ENCODE measurements around the gene BICD2.
"Not testable (repeated sequence)": the region's sequence is repeated elsewhere in the genome, so short reads cannot be mapped to it uniquely, and the experiment has no call there.

BICD2 gene

GRCh38 chr9:92770360-92770995, 5.8 kb upstream of the BICD2 start:
- peak; percentile 8 to 20 for ATAC-seq

- no peak for ATAC-seq
Measured at GRCh38 chr9:92769990-92770359, 5.3 kb upstream of the BICD2 start.

- ATAC-seq: no peak
Measured at GRCh38 chr9:92769286-92769685, 4.7 kb upstream of the BICD2 start.

- not testable (repeated sequence) for ATAC-seq
Measured at GRCh38 chr9:92768816-92769215, 4.2 kb upstream of the BICD2 start.

- no peak for ATAC-seq
Measured at GRCh38 chr9:92767066-92768054, 2.7 kb upstream of the BICD2 start.

- peak; percentile 94 to 95 for ATAC-seq
Measured at GRCh38 chr9:92764988-92765936, 629 bp upstream of the BICD2 start.

- no peak for ATAC-seq
Measured at GRCh38 chr9:92763721-92764380, 782 bp downstream of the BICD2 start.

GRCh38 chr9:92762781-92763708, 1.6 kb downstream of the BICD2 start:
- no peak for ATAC-seq

- no peak for ATAC-seq
Measured at GRCh38 chr9:92762196-92762595, 2.4 kb downstream of the BICD2 start.

GRCh38 chr9:92761686-92762085, 2.9 kb downstream of the BICD2 start:
- ATAC-seq: no peak

GRCh38 chr9:92760494-92760893, 4.1 kb downstream of the BICD2 start:
- ATAC-seq: no peak

- ATAC-seq: no peak
Measured at GRCh38 chr9:92760070-92760469, 4.6 kb downstream of the BICD2 start.

GRCh38 chr9:92759446-92759845, 5.2 kb downstream of the BICD2 start:
- no peak for ATAC-seq

- no peak for ATAC-seq
Measured at GRCh38 chr9:92756792-92757191, 7.8 kb downstream of the BICD2 start.

- no peak for ATAC-seq
Measured at GRCh38 chr9:92754091-92754745, 10.4 kb downstream of the BICD2 start.

GRCh38 chr9:92752812-92753404, 11.7 kb downstream of the BICD2 start:
- no peak for ATAC-seq

GRCh38 chr9:92749934-92750315, 14.7 kb downstream of the BICD2 start:
- no peak for ATAC-seq

- ATAC-seq: no peak
Measured at GRCh38 chr9:92749071-92749933, 15.3 kb downstream of the BICD2 start.

GRCh38 chr9:92748233-92748497, 16.5 kb downstream of the BICD2 start:
- no peak for ATAC-seq
